Measurements from ENCODE around the gene SEC61B. TPM values are rescaled to one million over a fixed set of nuclear protein-coding genes. Genes with fewer than 3 reads are reported as not detected.

The SEC61B gene
- total and polyA plus RNA-seq, 10 of the 15 experiments (the other 5 are each of a cell fraction or from before 2014, with no cell fraction given), result 108 to 747 (median 301) TPM

DNA sequence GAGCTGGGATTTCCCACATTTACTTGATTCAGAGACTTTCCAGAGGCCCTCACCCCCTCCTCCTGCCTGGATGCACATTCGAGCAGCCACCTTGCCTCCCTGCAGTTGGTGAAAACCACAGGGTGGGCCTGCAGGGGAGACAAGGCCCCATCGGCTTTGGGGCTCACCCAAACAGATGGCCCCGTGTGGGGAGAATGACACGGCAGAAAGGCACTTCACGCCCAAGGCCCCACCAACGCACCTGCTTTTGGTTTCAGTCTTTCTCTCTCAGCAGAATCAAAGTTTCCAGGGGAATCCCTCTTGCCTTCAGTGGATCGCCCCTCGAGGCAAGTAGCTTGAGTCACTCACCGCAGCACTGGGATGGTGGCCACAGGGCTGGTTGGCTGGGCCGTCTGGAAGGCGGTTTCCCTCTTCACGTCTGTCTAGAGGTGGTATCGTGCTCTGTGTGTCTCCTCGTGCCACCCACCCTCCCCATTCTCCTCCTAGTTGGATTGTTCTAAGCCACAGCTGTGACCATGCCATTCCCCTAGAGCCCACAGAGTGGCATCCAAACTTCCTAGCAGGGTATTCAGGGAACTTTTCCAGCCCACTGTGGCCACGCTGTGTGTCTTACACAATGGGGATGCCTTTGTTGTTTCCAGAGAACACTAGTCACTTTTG lies 31.8 kb downstream of the SEC61B start (continued):
- TF ChIP-seq ATF7 (IDR thresholded peaks at IDR 0.05; ENCODE audit: low read depth) (peak; percentile 91), FOXK2 (IDR thresholded peaks at IDR 0.05) (no peak), MXI1 (IDR thresholded peaks at IDR 0.05; ENCODE audit: low read depth, low read length) (no peak), CREM (IDR thresholded peaks at IDR 0.05; ENCODE audit: low read depth) (peak; percentile 92), STAT1 (conservative IDR thresholded peaks at IDR 0.05) (no peak), WRNIP1 (IDR thresholded peaks at IDR 0.05; ENCODE audit: borderline replicate concordance, low read depth, low read length) (no peak), YBX1 (IDR thresholded peaks at IDR 0.05) (no peak), PAX8 (IDR thresholded peaks at IDR 0.05) (no peak), MEF2B (IDR thresholded peaks at IDR 0.05; ENCODE audit: partially characterized antibody, poor library complexity, severe bottlenecking) (peak; percentile 71), BRCA1 (IDR thresholded peaks at IDR 0.05; ENCODE audit: low read depth, low read length) (no peak), LARP7 (IDR thresholded peaks at IDR 0.05) (no peak), FOXM1 (IDR thresholded peaks at IDR 0.05; ENCODE audit: low read depth, low read length) (peak; percentile 97), ASH2L (IDR thresholded peaks at IDR 0.05; ENCODE audit: borderline replicate concordance, low read depth) (peak; percentile 70; the same call in 1 of the 2 replicates), BACH1 (IDR thresholded peaks at IDR 0.05; ENCODE audit: borderline replicate concordance) (peak; percentile 93; the same call in 1 of the 2 replicates), ETV6 (conservative IDR thresholded peaks at IDR 0.05 in 1 of 2, IDR thresholded peaks at IDR 0.05 in 1 of 2; ENCODE audit: borderline replicate concordance in 1 of 2, low read depth in 1 of 2) (peak in 1 of 2 experiments; percentile 74; a peak in 1 of 4 replicates), NBN (IDR thresholded peaks at IDR 0.05) (peak; percentile 94; the same call in 1 of the 2 replicates)
- TF ChIP-seq, protein P1, sequence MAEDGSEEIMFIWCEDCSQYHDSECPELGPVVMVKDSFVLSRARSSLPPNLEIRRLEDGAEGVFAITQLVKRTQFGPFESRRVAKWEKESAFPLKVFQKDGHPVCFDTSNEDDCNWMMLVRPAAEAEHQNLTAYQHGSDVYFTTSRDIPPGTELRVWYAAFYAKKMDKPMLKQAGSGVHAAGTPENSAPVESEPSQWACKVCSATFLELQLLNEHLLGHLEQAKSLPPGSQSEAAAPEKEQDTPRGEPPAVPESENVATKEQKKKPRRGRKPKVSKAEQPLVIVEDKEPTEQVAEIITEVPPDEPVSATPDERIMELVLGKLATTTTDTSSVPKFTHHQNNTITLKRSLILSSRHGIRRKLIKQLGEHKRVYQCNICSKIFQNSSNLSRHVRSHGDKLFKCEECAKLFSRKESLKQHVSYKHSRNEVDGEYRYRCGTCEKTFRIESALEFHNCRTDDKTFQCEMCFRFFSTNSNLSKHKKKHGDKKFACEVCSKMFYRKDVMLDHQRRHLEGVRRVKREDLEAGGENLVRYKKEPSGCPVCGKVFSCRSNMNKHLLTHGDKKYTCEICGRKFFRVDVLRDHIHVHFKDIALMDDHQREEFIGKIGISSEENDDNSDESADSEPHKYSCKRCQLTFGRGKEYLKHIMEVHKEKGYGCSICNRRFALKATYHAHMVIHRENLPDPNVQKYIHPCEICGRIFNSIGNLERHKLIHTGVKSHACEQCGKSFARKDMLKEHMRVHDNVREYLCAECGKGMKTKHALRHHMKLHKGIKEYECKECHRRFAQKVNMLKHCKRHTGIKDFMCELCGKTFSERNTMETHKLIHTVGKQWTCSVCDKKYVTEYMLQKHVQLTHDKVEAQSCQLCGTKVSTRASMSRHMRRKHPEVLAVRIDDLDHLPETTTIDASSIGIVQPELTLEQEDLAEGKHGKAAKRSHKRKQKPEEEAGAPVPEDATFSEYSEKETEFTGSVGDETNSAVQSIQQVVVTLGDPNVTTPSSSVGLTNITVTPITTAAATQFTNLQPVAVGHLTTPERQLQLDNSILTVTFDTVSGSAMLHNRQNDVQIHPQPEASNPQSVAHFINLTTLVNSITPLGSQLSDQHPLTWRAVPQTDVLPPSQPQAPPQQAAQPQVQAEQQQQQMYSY (CRISPR knock-in tag; IDR thresholded peaks at IDR 0.05), result no peak
- TF ChIP-seq, protein P2, sequence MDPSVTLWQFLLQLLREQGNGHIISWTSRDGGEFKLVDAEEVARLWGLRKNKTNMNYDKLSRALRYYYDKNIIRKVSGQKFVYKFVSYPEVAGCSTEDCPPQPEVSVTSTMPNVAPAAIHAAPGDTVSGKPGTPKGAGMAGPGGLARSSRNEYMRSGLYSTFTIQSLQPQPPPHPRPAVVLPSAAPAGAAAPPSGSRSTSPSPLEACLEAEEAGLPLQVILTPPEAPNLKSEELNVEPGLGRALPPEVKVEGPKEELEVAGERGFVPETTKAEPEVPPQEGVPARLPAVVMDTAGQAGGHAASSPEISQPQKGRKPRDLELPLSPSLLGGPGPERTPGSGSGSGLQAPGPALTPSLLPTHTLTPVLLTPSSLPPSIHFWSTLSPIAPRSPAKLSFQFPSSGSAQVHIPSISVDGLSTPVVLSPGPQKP (IDR thresholded peaks at IDR 0.05; ENCODE audit: low read depth, low read length), result no peak
- TF ChIP-seq, protein P3, sequence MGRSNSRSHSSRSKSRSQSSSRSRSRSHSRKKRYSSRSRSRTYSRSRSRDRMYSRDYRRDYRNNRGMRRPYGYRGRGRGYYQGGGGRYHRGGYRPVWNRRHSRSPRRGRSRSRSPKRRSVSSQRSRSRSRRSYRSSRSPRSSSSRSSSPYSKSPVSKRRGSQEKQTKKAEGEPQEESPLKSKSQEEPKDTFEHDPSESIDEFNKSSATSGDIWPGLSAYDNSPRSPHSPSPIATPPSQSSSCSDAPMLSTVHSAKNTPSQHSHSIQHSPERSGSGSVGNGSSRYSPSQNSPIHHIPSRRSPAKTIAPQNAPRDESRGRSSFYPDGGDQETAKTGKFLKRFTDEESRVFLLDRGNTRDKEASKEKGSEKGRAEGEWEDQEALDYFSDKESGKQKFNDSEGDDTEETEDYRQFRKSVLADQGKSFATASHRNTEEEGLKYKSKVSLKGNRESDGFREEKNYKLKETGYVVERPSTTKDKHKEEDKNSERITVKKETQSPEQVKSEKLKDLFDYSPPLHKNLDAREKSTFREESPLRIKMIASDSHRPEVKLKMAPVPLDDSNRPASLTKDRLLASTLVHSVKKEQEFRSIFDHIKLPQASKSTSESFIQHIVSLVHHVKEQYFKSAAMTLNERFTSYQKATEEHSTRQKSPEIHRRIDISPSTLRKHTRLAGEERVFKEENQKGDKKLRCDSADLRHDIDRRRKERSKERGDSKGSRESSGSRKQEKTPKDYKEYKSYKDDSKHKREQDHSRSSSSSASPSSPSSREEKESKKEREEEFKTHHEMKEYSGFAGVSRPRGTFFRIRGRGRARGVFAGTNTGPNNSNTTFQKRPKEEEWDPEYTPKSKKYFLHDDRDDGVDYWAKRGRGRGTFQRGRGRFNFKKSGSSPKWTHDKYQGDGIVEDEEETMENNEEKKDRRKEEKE (IDR thresholded peaks at IDR 0.05), result no peak
- TF ChIP-seq, protein P4, sequence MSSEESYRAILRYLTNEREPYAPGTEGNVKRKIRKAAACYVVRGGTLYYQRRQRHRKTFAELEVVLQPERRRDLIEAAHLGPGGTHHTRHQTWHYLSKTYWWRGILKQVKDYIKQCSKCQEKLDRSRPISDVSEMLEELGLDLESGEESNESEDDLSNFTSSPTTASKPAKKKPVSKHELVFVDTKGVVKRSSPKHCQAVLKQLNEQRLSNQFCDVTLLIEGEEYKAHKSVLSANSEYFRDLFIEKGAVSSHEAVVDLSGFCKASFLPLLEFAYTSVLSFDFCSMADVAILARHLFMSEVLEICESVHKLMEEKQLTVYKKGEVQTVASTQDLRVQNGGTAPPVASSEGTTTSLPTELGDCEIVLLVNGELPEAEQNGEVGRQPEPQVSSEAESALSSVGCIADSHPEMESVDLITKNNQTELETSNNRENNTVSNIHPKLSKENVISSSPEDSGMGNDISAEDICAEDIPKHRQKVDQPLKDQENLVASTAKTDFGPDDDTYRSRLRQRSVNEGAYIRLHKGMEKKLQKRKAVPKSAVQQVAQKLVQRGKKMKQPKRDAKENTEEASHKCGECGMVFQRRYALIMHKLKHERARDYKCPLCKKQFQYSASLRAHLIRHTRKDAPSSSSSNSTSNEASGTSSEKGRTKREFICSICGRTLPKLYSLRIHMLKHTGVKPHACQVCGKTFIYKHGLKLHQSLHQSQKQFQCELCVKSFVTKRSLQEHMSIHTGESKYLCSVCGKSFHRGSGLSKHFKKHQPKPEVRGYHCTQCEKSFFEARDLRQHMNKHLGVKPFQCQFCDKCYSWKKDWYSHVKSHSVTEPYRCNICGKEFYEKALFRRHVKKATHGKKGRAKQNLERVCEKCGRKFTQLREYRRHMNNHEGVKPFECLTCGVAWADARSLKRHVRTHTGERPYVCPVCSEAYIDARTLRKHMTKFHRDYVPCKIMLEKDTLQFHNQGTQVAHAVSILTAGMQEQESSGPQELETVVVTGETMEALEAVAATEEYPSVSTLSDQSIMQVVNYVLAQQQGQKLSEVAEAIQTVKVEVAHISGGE (CRISPR knock-in tag; IDR thresholded peaks at IDR 0.05), result no peak

All from GM12878 (cell line).